NCI-H82 treated with DMSO at 0.1 percent for 48 hours (cell line): Measurements from ENCODE around the gene ADARB1.

Source experiments
- DNase-seq: peaks from one replicate; lab custom pipeline; 2025; ENCODE audit not compliant: unreplicated experiment; lab: John Stamatoyannopoulos, UW

The ADARB1 gene

GRCh38 chr21:45073301-45074047, 906 bp upstream of the ADARB1 start:
- no peak for DNase-seq

- no peak for DNase-seq
Measured at GRCh38 chr21:45074818-45075595, 627 bp downstream of the ADARB1 start.

GRCh38 chr21:45075596-45076244, 1.3 kb downstream of the ADARB1 start:
- no peak for DNase-seq

- DNase-seq = no peak
Measured at GRCh38 chr21:45076245-45076711, 1.9 kb downstream of the ADARB1 start.

GRCh38 chr21:45078371-45078770, 4.0 kb downstream of the ADARB1 start:
- DNase-seq = no peak

GRCh38 chr21:45078877-45079281, 4.5 kb downstream of the ADARB1 start:
- no peak for DNase-seq

GRCh38 chr21:45079351-45079750, 5.0 kb downstream of the ADARB1 start:
- no peak for DNase-seq

- DNase-seq = no peak
Measured at GRCh38 chr21:45080232-45080631, 5.9 kb downstream of the ADARB1 start.

GRCh38 chr21:45080639-45081414, 6.4 kb downstream of the ADARB1 start:
- DNase-seq = no peak

GRCh38 chr21:45081636-45082035, 7.3 kb downstream of the ADARB1 start:
- no peak for DNase-seq

- DNase-seq = no peak
Measured at GRCh38 chr21:45082736-45083135, 8.4 kb downstream of the ADARB1 start.

GRCh38 chr21:45084121-45084520, 9.7 kb downstream of the ADARB1 start:
- no peak for DNase-seq

- no peak for DNase-seq
Measured at GRCh38 chr21:45084881-45085536, 10.6 kb downstream of the ADARB1 start.

- no peak for DNase-seq
Measured at GRCh38 chr21:45085700-45086099, 11.3 kb downstream of the ADARB1 start.

GRCh38 chr21:45086337-45086958, 12.1 kb downstream of the ADARB1 start:
- DNase-seq = no peak

- DNase-seq = no peak
Measured at GRCh38 chr21:45087022-45087823, 12.8 kb downstream of the ADARB1 start.

GRCh38 chr21:45088116-45088515, 13.7 kb downstream of the ADARB1 start:
- DNase-seq = no peak

- DNase-seq = no peak
Measured at GRCh38 chr21:45088729-45089128, 14.3 kb downstream of the ADARB1 start.

GRCh38 chr21:45089964-45090363, 15.6 kb downstream of the ADARB1 start:
- no peak for DNase-seq
